Thyroid gland (tissue), 4 donors: ENCODE results near the gene MEX3D.

ENCODE experiments used
- POLR2A ChIP-seq, 2 donors: fragments of 450-650 bp; IDR thresholded peaks; one replicate each; pipeline ENCODE4 v1.6.1; 2017; ENCODE audit warnings: antibody characterized with exemption in 2 of 2, mild to moderate bottlenecking in 2 of 2, moderate library complexity in 1 of 2
- TF ChIP-seq, protein P1 (sequence below), 6 experiments: fragments of 200-600 bp in 3 of 6; fragments of 450-650 bp in 3 of 6; sonication (generic) in 3 of 6; IDR thresholded peaks; one replicate each; pipeline ENCODE4 v1.5.1; 2016 to 2019; ENCODE audit warnings: antibody characterized with exemption in 6 of 6, mild to moderate bottlenecking in 2 of 6, inconsistent platforms in 1 of 6, moderate library complexity in 1 of 6

DNA sequence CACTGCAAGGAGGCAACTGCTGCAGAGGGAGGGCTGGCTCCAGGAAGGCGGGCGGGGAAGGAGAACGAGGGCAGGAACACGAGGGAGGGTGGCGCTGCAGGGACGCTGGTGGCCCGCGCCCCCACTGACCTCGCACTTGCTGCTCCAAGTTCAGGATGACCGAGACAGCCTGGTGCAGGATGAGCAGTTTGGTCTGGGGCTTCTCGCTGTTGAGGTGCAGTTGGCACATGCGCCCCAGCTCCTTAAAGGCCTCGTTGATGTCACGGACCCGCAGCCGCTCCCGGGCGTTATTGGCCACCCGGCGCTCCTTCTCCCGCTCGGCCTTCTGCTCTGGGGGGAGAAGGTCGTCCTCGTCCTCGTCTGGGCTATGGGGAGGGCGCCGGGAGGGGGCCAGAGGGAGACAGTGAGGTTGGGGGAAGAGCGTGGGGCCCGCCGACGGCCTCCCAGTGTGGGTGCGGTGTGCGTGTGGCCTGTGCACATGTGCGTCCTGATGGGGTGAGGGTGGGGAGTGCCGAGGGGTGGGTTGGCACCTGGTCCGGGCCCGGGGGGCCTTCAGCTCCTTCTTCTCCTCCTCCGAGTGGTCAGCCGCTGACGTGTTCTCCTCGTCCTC is 47.1 kb upstream of the MEX3D start:
- no peak for TF ChIP-seq POLR2A (IDR thresholded peaks at IDR 0.05)
- TF ChIP-seq, protein P1, sequence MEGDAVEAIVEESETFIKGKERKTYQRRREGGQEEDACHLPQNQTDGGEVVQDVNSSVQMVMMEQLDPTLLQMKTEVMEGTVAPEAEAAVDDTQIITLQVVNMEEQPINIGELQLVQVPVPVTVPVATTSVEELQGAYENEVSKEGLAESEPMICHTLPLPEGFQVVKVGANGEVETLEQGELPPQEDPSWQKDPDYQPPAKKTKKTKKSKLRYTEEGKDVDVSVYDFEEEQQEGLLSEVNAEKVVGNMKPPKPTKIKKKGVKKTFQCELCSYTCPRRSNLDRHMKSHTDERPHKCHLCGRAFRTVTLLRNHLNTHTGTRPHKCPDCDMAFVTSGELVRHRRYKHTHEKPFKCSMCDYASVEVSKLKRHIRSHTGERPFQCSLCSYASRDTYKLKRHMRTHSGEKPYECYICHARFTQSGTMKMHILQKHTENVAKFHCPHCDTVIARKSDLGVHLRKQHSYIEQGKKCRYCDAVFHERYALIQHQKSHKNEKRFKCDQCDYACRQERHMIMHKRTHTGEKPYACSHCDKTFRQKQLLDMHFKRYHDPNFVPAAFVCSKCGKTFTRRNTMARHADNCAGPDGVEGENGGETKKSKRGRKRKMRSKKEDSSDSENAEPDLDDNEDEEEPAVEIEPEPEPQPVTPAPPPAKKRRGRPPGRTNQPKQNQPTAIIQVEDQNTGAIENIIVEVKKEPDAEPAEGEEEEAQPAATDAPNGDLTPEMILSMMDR (IDR thresholded peaks at IDR 0.05) = no peak
